HCT116 (cell line): ENCODE data around the gene APC2. TPM values are rescaled to one million over a fixed set of nuclear protein-coding genes. Genes with fewer than 3 reads are reported as not detected.

ENCODE experiments used
- ATAC-seq: fragments of 200-7000 bp; cut with Tn5 transposase; 2 replicates; pipeline ENCODE4 v1.9.1; 2020; ENCODE audit warnings: mild to moderate bottlenecking, moderate library complexity
- BruUV-seq: library from RNA; stranded (reverse); fragments of 400-500 nt; replicated peaks from 2 replicates; lab custom pipeline; 2021; lab: Mats Ljungman, UMichigan
- CTCF ChIA-PET: fragments of 300-600 bp; sonication (Branson Sonifier 250); formaldehyde crosslinking; loops from one replicate; lab custom pipeline; 2021; ENCODE audit warnings: antibody characterized with exemption; lab: Charles Lee
- POLR2A ChIA-PET: fragments of 300-600, 350-600 bp; sonication (Branson Sonifier 250); formaldehyde crosslinking; loops from one replicate; lab custom pipeline; 2021; ENCODE audit warnings: antibody characterized with exemption; lab: Charles Lee
- RAD21 ChIA-PET, 2 experiments: fragments of 300-600 bp; sonication (Branson Sonifier 250); formaldehyde crosslinking; loops; one replicate each; lab custom pipeline; 2023; ENCODE audit warnings: low total read pairs in 2 of 2; ENCODE audit not compliant: uncharacterized antibody in 2 of 2, unreplicated experiment in 2 of 2, low non-redundant PET in 1 of 2; lab: Charles Lee
- DNase-seq: peaks from one replicate; pipeline ENCODE4 v3.0.0-alpha.2; 2010; ENCODE audit warnings: low read depth, low spot score
- H2AFZ ChIP-seq: fragments of 200-600 bp; shearing (Covaris generic), sonication (generic); 2 replicates; pipeline ENCODE4 v1.6.1; 2017; ENCODE audit warnings: low read depth, mixed run types, mixed read lengths, antibody characterized with exemption, low read length; ENCODE audit not compliant: poor library complexity, severe bottlenecking
- H3K27ac ChIP-seq: 2 replicates; pipeline ENCODE4 v1.5.1; 2012; ENCODE audit warnings: low read depth, low read length
- H3K27me3 ChIP-seq: fragments of 200-600 bp; sonication (generic); 2 replicates; pipeline ENCODE4 v1.6.1; 2016; ENCODE audit warnings: mixed run types, low read length, mixed read lengths; ENCODE audit not compliant: insufficient read depth
- H3K36me3 ChIP-seq, 2 experiments: fragments of 200-500 bp in 1 of 2; fragments of 200-600 bp in 1 of 2; sonication (Bioruptor generic) in 1 of 2; sonication (generic) in 1 of 2; 2 replicates each; pipeline versions ENCODE4 v1.5.1 to v1.6.1; 2014 to 2016; ENCODE audit warnings: low read length in 2 of 2, inconsistent platforms in 1 of 2, mixed read lengths in 1 of 2, mixed run types in 1 of 2; ENCODE audit not compliant: insufficient read depth in 2 of 2, control insufficient read depth in 1 of 2
- H3K4me1 ChIP-seq, 2 experiments: fragments of 200-600 bp in 1 of 2; sonication (generic) in 1 of 2; 2 replicates each; pipeline versions ENCODE4 v1.5.1 to v1.6.1; 2012 to 2017; ENCODE audit warnings: low read length in 2 of 2, inconsistent platforms in 1 of 2, mild to moderate bottlenecking in 1 of 2, mixed read lengths in 1 of 2, mixed run types in 1 of 2, moderate library complexity in 1 of 2; ENCODE audit not compliant: insufficient read depth in 2 of 2, control insufficient read depth in 1 of 2
- H3K4me2 ChIP-seq: fragments of 200-600 bp; sonication (generic); 2 replicates; pipeline ENCODE4 v1.6.1; 2017; ENCODE audit warnings: mixed run types, low read length, mixed read lengths
- H3K4me3 ChIP-seq, 2 experiments: fragments of 200-600 bp in 1 of 2; sonication (generic) in 1 of 2; replicated peaks in 1 of 2; 2 replicates each; pipeline ENCODE4 v1.5.1; 2011 to 2016; ENCODE audit warnings: low read length in 2 of 2, control low read depth in 1 of 2, low read depth in 1 of 2, mild to moderate bottlenecking in 1 of 2, mixed read lengths in 1 of 2, mixed run types in 1 of 2
- H3K79me2 ChIP-seq: fragments of 200-600 bp; sonication (generic); 2 replicates; pipeline ENCODE4 v1.6.1; 2017; ENCODE audit warnings: mild to moderate bottlenecking, mixed run types, low read length, moderate library complexity, mixed read lengths; ENCODE audit not compliant: insufficient read depth
- H3K9ac ChIP-seq: fragments of 200-600 bp; sonication (generic); 2 replicates; pipeline ENCODE4 v1.6.1; 2016; ENCODE audit warnings: low read length, mixed read lengths
- H3K9me2 ChIP-seq: fragments of 200-600 bp; sonication (generic), shearing (Covaris generic); 2 replicates; pipeline ENCODE4 v1.6.1; 2017; ENCODE audit warnings: mixed run types, mild to moderate bottlenecking, moderate library complexity; ENCODE audit not compliant: insufficient read depth
- H3K9me3 ChIP-seq, 2 experiments: fragments of 200-500 bp in 1 of 2; fragments of 200-600 bp in 1 of 2; sonication (Bioruptor generic) in 1 of 2; sonication (generic) in 1 of 2; 2 replicates each; pipeline ENCODE4 v1.6.1; 2014 to 2017; ENCODE audit warnings: low read length in 2 of 2, mixed read lengths in 2 of 2, inconsistent platforms in 1 of 2, low read depth in 1 of 2, mild to moderate bottlenecking in 1 of 2, mixed run types in 1 of 2, moderate library complexity in 1 of 2; ENCODE audit not compliant: control insufficient read depth in 1 of 2, insufficient read depth in 1 of 2
- H4K20me1 ChIP-seq: fragments of 200-600 bp; sonication (generic), shearing (Covaris generic); 2 replicates; pipeline ENCODE4 v1.6.1; 2017; ENCODE audit warnings: mixed run types, mild to moderate bottlenecking, moderate library complexity; ENCODE audit not compliant: insufficient read depth
- CBX3 ChIP-seq: IDR thresholded peaks from 2 replicates; pipeline ENCODE4 v1.6.1; 2012; ENCODE audit warnings: low read depth
- CEBPB ChIP-seq: IDR thresholded peaks from 2 replicates; pipeline ENCODE4 v1.6.1; 2012; ENCODE audit warnings: low read depth
- EGR1 ChIP-seq: IDR thresholded peaks from 2 replicates; pipeline ENCODE4 v1.6.1; 2012; ENCODE audit warnings: low read depth
- ELF1 ChIP-seq: IDR thresholded peaks from 2 replicates; pipeline ENCODE4 v1.6.1; 2012; ENCODE audit warnings: low read depth, borderline replicate concordance
- EZH2 ChIP-seq: fragments of 200-600 bp; sonication (generic); IDR thresholded peaks from 2 replicates; pipeline ENCODE4 v1.6.1; 2017; ENCODE audit warnings: antibody characterized with exemption, mixed run types
- EZH2phosphoT487 ChIP-seq: fragments of 200-600 bp; IDR thresholded peaks from 2 replicates; pipeline ENCODE4 v1.6.1; 2018; ENCODE audit warnings: antibody characterized with exemption, borderline replicate concordance
- FOSL1 ChIP-seq: IDR thresholded peaks from 2 replicates; pipeline ENCODE4 v1.6.1; 2012; ENCODE audit warnings: low read depth
- JUND ChIP-seq: IDR thresholded peaks from 2 replicates; pipeline ENCODE4 v1.6.1; 2012
- POLR2A ChIP-seq: IDR thresholded peaks from 2 replicates; pipeline ENCODE4 v1.7.0; 2011; ENCODE audit warnings: borderline replicate concordance; ENCODE audit not compliant: insufficient read depth, insufficient read length; ENCODE audit errors: extremely low read depth
- POLR2AphosphoS5 ChIP-seq: IDR thresholded peaks from 2 replicates; pipeline ENCODE4 v1.6.1; 2011; ENCODE audit warnings: mild to moderate bottlenecking, low read depth, low read length, moderate library complexity
- RAD21 ChIP-seq: IDR thresholded peaks from 2 replicates; pipeline ENCODE4 v1.6.1; 2012; ENCODE audit warnings: low read depth, mild to moderate bottlenecking
- SIN3A ChIP-seq: IDR thresholded peaks from 2 replicates; pipeline ENCODE4 v1.6.1; 2012; ENCODE audit warnings: low read depth
- SP1 ChIP-seq: IDR thresholded peaks from 2 replicates; pipeline ENCODE4 v1.6.1; 2012; ENCODE audit warnings: low read depth
- SRF ChIP-seq: IDR thresholded peaks from 2 replicates; pipeline ENCODE4 v1.6.1; 2012; ENCODE audit warnings: low read depth
- TCF7L2 ChIP-seq: IDR thresholded peaks from 2 replicates; pipeline ENCODE4 v1.7.0; 2011; ENCODE audit warnings: borderline replicate concordance, inconsistent platforms; ENCODE audit not compliant: insufficient read depth, insufficient read length; ENCODE audit errors: extremely low read depth
- YY1 ChIP-seq: IDR thresholded peaks from 2 replicates; pipeline ENCODE4 v1.6.1; 2011; ENCODE audit warnings: low read length, low read depth, moderate library complexity, mild to moderate bottlenecking; ENCODE audit not compliant: insufficient replicate concordance; ENCODE audit errors: extremely low read depth
- ZFX ChIP-seq: fragments of 450-650 bp; IDR thresholded peaks from 2 replicates; pipeline ENCODE4 v1.6.1; 2017
- ZNF274 ChIP-seq: fragments of 200-500 bp; sonication (Bioruptor generic); IDR thresholded peaks from 2 replicates; pipeline ENCODE4 v1.6.1; 2014; ENCODE audit warnings: mild to moderate bottlenecking, low read depth, low read length, inconsistent platforms
- intact Hi-C: fragments of 100-400 bp; cut with micrococcal nuclease; formaldehyde crosslinking; loops from 2 replicates; pipeline ENCODE4 v1.10.0; 2022
- total RNA-seq: library from RNA; stranded (reverse); gene quantifications from one replicate; pipeline ENCODE4 v1.2.1, GENCODE V29; 2021; ENCODE audit not compliant: unreplicated experiment
- TF ChIP-seq, protein P1 (sequence below), 3 experiments: fragments of 200-600 bp in 1 of 3; sonication (generic) in 1 of 3; IDR thresholded peaks in 2 of 3; conservative IDR thresholded peaks in 1 of 3; 2 replicates each; pipeline ENCODE4 v1.5.1; 2012 to 2017; ENCODE audit warnings: low read depth in 2 of 3, low read length in 2 of 3, antibody characterized with exemption in 1 of 3, borderline replicate concordance in 1 of 3, control low read depth in 1 of 3, mild to moderate bottlenecking in 1 of 3, mixed read lengths in 1 of 3, mixed run types in 1 of 3, moderate library complexity in 1 of 3; ENCODE audit not compliant: insufficient read depth in 1 of 3
- TF ChIP-seq, protein P2 (sequence below): IDR thresholded peaks from 2 replicates; pipeline ENCODE4 v1.6.1; 2012
- TF ChIP-seq, protein P3 (sequence below): IDR thresholded peaks from 2 replicates; pipeline ENCODE4 v1.6.1; 2011; ENCODE audit warnings: mild to moderate bottlenecking, low read length, moderate library complexity; ENCODE audit not compliant: insufficient replicate concordance; ENCODE audit errors: extremely low read depth
- TF ChIP-seq, protein P4 (sequence below): IDR thresholded peaks from 2 replicates; pipeline ENCODE4 v1.6.1; 2012

APC2 gene
- total RNA-seq, 1 experiment from 2014 or later: 1.6 TPM

DNA sequence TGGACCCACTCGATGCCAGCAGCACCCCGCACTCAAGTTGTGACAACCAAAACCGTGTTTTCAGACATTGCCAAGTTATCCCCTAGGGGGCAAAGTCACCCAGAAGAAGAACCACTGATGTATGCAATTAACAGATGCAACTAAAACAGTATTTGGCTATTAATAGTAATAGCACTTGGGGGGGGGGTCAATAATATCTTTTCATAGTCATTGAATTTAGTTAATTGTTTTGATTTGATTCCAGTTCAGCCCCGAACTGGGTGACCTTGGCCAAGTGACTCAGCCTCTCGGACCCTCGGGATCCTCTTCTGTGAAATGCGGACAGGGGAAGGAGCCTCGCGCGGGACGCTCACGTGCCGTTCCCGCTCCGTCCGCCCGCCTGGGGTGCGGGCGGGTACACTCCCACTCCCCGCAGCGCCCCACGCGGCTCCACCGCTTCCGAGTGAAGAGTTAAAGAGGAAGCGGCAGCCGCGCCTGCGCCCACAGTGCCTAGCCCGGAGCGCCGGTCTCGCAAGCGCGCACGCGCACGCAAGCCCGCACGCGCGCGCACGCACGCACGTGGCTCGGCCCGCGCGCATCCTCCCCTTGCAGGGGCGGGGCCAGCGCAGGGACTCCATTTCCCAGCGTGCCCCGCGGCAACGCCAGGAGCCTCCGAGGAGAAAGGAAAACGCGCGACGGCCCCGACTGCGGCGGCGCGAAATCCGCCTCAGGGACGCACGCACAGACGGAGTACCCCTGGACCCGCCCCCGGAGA, 43.0 kb upstream of the APC2 start:
- Histone ChIP-seq H3K4me1 (peaks cover 26 to 54% of the 10 kb centered on the region in 2 experiments), H3K27ac (peak overlapping the region; percentile 98), H3K9ac (peak overlapping the region; percentile 68), H3K9me2 (no peaks in the 10 kb centered on the region), H3K27me3 (no peaks in the 10 kb centered on the region), H3K4me2 (peak overlapping the region; percentile 86), H2AFZ (no peak overlapping the region), H4K20me1 (peaks cover 24% of the 10 kb centered on the region; the same call in 1 of the 2 replicates), H3K4me3 (peak overlapping the region; percentile 54 to 61), H3K79me2 (peaks cover 43% of the 10 kb centered on the region), H3K9me3 (no peaks in the 10 kb centered on the region), H3K36me3 (peaks cover 2 to 28% of the 10 kb centered on the region in 2 experiments; a peak in 2 of 4 replicates)
- TSS peak; percentile 96 for BruUV-seq
- ATAC-seq: peak; percentile 84
- RAD21 ChIA-PET: no interaction called here
- DNase-seq: peak; percentile 96
- CTCF ChIA-PET: no interaction called here
- POLR2A ChIA-PET: no interaction called here
- intact Hi-C loops: loop anchor here (10.0 kb wide), 1 partner anchor 132 kb away; the partner anchor contains the start of gene FAM174C
- TF ChIP-seq, protein P1, sequence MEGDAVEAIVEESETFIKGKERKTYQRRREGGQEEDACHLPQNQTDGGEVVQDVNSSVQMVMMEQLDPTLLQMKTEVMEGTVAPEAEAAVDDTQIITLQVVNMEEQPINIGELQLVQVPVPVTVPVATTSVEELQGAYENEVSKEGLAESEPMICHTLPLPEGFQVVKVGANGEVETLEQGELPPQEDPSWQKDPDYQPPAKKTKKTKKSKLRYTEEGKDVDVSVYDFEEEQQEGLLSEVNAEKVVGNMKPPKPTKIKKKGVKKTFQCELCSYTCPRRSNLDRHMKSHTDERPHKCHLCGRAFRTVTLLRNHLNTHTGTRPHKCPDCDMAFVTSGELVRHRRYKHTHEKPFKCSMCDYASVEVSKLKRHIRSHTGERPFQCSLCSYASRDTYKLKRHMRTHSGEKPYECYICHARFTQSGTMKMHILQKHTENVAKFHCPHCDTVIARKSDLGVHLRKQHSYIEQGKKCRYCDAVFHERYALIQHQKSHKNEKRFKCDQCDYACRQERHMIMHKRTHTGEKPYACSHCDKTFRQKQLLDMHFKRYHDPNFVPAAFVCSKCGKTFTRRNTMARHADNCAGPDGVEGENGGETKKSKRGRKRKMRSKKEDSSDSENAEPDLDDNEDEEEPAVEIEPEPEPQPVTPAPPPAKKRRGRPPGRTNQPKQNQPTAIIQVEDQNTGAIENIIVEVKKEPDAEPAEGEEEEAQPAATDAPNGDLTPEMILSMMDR (IDR thresholded peaks at IDR 0.05 in 2 of 3, conservative IDR thresholded peaks at IDR 0.05 in 1 of 3; ENCODE audit: borderline replicate concordance in 1 of 3, insufficient read depth in 1 of 3, low read depth in 2 of 3, low read length in 2 of 3): peak in 2 of 3 experiments; percentile 55 to 66; a peak in 5 of 6 replicates
- TF ChIP-seq SRF (no peak), ZNF274 (no peak), SIN3A (no peak), JUND (no peak), ELF1 (no peak), EGR1 (no peak), SP1 (peak; percentile 67), TCF7L2 (peak; percentile 53), EZH2phosphoT487 (no peak), POLR2A (peak; percentile 75), ZFX (no peak), RAD21 (no peak), EZH2 (no peak), CEBPB (no peak), POLR2AphosphoS5 (peak; percentile 75), YY1 (no peak), FOSL1 (no peak), CBX3 (no peak)
- TF ChIP-seq, protein P2, sequence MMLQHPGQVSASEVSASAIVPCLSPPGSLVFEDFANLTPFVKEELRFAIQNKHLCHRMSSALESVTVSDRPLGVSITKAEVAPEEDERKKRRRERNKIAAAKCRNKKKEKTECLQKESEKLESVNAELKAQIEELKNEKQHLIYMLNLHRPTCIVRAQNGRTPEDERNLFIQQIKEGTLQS: no peak
- TF ChIP-seq, protein P3, sequence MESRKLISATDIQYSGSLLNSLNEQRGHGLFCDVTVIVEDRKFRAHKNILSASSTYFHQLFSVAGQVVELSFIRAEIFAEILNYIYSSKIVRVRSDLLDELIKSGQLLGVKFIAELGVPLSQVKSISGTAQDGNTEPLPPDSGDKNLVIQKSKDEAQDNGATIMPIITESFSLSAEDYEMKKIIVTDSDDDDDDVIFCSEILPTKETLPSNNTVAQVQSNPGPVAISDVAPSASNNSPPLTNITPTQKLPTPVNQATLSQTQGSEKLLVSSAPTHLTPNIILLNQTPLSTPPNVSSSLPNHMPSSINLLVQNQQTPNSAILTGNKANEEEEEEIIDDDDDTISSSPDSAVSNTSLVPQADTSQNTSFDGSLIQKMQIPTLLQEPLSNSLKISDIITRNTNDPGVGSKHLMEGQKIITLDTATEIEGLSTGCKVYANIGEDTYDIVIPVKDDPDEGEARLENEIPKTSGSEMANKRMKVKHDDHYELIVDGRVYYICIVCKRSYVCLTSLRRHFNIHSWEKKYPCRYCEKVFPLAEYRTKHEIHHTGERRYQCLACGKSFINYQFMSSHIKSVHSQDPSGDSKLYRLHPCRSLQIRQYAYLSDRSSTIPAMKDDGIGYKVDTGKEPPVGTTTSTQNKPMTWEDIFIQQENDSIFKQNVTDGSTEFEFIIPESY: no peak
- TF ChIP-seq, protein P4, sequence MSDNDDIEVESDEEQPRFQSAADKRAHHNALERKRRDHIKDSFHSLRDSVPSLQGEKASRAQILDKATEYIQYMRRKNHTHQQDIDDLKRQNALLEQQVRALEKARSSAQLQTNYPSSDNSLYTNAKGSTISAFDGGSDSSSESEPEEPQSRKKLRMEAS: peak; percentile 94
